Activated naive CD4-positive, alpha-beta T cell treated with anti-CD3 and anti-CD28 coated beads, Interleukin-2, amount 50 U/mL, for 72 hours (primary cell): ENCODE measurements around the gene PLGRKT. TPM values are rescaled to one million over a fixed set of nuclear protein-coding genes. Genes with fewer than 3 reads are reported as not detected.
"Not testable (repeated sequence)": the region's sequence is repeated elsewhere in the genome, so short reads cannot be mapped to it uniquely, and the experiment has no call there.

Source experiments
- ATAC-seq, 2 donors: fragments of 150-1000 bp; cut with Tn5 transposase; 2 replicates each; pipeline ENCODE4 v1.10.0; 2021; ENCODE audit warnings: mild to moderate bottlenecking in 2 of 2, moderate library complexity in 2 of 2
- DNase-seq, 2 donors: peaks; one replicate each; pipeline ENCODE4 v3.0.0; 2021 to 2022; ENCODE audit warnings: low spot score in 2 of 2
- H3K27ac Mint-ChIP-seq, 2 donors: one replicate each; pipeline ENCODE4 v1.8.0; 2022; ENCODE audit warnings: mild to moderate bottlenecking in 2 of 2, mixed read lengths in 2 of 2
- H3K36me3 Mint-ChIP-seq, 2 donors: one replicate each; pipeline ENCODE4 v1.8.0; 2022; ENCODE audit warnings: mixed read lengths in 2 of 2
- H3K9me3 Mint-ChIP-seq, 2 donors: one replicate each; pipeline ENCODE4 v1.8.0; 2022; ENCODE audit warnings: mixed read lengths in 2 of 2
- total RNA-seq, 2 donors: library from RNA; stranded (reverse); gene quantifications; one replicate each; pipeline ENCODE4 v1.2.3, GENCODE V29; 2022

PLGRKT gene, protein sequence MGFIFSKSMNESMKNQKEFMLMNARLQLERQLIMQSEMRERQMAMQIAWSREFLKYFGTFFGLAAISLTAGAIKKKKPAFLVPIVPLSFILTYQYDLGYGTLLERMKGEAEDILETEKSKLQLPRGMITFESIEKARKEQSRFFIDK
- 10 to 100 TPM; 30.3 to 48.5 TPM for total RNA-seq

DNA sequence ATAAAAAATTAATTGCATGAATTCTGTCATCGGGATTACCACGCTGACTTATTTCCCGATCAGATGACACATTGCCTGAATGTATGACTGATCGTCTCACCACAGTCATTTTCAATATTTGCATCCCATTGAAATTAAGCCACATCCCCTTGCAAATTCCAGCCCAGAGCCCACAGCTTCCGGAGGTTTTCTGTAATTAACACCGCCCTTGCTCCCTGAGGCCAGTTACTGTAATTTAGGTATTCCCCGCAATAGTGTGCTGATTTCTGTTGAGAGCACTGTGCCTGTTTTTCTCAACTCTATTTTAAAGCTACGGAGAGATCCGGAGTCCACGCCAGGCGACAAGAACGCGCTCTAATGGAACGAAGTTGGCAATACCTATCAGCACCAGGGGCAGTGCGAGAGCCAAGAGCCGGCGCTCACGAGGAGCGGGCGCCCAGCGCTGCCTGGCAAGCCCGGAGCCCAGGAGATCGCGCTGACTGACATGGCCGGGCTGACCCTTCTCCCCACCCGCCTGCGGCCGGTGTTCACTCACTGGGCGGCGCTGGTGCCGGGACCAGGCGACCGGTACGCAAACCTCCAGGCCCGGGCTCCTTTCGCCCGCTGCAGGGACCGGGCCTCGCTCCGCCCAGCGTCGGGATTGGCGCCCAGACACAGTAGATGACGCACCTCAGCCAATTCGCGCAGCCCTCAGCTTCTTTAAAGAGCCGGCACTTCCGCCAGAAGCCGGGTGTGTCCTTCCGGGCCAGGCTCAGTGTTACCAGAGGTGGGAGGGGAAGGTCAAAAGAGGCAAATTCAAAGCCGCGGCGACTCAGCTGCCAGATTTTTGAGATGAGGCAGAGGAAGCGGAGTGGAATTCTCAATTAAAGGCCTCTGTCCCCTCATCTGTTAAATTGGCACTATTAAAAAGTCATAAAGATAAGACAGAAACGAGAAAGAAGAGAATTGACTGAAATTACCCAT is at the start of gene PLGRKT:
PLGRKT (minus strand) TSS at position 672 of the 963 bp plus-strand sequence. CDS start 5,948 bp downstream, outside the sequence.
- H3K9me3 Mint-ChIP-seq: peaks cover 0 to 3% of the 10 kb centered on the region in 2 donors
- ATAC-seq (peak; percentile 86 to 93), DNase-seq (peak; percentile 87 to 93)
- peak within 1 kb of the TSS; percentile 98 to 99 for H3K27ac Mint-ChIP-seq
- H3K36me3 Mint-ChIP-seq: peaks cover 37 to 49% of the 10 kb centered on the region in 2 donors

- DNase-seq (no peak), ATAC-seq (no peak)
- H3K27ac Mint-ChIP-seq: no peak overlapping the region
- H3K9me3 Mint-ChIP-seq: no peaks in the 10 kb centered on the region
- H3K36me3 Mint-ChIP-seq: no peaks in the 10 kb centered on the region
Measured at GRCh38 chr9:5486988-5487387, 49.3 kb upstream of the PLGRKT start.

DNA sequence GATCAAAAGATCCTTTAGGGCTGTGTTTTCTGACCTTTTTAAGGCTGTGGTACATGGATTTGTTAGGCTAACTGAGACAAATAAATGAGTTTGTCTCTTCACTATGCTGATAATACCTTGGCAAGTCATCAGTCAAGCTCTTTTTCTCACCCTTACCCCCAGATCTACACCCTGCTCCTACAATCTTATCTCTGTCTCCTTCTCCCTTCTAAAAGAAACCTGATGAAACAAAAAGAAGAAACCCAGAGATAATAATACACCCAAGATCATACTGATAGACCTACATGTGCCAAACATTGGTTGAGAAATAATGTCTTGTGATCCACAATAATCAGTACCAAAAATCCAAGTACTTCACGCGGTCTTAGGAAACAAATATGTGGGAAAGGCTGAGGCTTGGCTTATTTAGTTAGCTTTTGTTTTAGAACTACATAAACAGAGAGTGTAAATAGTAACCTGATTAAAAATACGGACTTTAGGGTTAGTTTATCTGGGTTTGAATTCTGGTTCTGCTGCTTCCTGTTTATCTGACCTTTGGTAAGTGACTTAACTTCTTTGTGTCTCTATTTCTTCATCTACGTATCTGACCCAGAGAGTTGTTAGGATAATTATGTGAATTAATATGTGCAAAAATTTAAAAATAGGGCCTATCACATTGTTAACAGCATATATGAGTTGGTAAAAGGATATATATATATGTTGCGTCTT is 47.8 kb upstream of the PLGRKT start:
- Mint-ChIP-seq H3K36me3 (no peaks in the 10 kb centered on the region), H3K9me3 (no peaks in the 10 kb centered on the region), H3K27ac (no peak overlapping the region)
- DNase-seq: no peak
- no peak for ATAC-seq

DNA sequence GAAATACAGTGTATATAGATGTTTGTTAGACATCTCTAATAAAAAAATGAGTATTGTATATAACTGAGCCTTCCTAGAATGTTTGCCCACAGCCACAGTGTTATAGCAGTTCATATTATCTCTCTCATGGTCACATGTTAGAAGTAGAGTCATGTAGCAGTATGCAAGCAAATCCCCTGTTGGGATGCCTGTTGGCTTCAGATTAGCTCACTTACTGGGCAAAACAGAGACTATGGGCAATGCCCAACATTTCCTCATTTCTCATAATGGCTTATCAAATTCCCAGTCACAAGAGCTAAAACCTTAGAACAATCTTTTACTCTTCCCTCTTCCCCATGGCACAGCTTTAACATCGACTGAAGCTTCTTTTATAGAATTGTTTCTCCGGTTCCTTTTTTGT is 45.6 kb upstream of the PLGRKT start:
- Mint-ChIP-seq H3K9me3 (peaks cover 0 to 5% of the 10 kb centered on the region in 2 donors), H3K27ac (no peak overlapping the region), H3K36me3 (peaks cover 0 to 5% of the 10 kb centered on the region in 2 donors)
- DNase-seq (no peak), ATAC-seq (no peak)

DNA sequence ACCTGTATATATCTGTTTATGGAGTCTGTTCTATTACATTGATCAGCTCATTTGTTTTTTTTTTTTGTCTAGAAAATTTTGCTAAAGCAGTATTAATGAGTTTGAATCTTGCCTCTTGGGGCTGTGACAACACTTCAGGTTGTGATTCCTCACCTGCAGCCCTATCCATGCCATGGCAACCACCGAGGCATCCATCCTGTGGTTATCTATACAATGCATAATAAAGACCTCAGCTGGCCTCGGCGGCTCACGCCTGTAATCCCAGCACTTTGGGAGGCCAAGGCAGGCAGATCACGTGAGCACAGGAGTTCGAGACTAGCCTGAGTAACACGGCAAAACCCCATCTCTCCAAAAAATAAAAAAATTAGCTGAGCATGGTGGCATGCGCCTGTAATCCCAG is 44.5 kb upstream of the PLGRKT start:
- DNase-seq (no peak), ATAC-seq (no peak)
- H3K36me3 Mint-ChIP-seq: peaks cover 0 to 10% of the 10 kb centered on the region in 2 donors
- peaks cover 0 to 10% of the 10 kb centered on the region in 2 donors for H3K9me3 Mint-ChIP-seq
- no peak overlapping the region for H3K27ac Mint-ChIP-seq

DNA sequence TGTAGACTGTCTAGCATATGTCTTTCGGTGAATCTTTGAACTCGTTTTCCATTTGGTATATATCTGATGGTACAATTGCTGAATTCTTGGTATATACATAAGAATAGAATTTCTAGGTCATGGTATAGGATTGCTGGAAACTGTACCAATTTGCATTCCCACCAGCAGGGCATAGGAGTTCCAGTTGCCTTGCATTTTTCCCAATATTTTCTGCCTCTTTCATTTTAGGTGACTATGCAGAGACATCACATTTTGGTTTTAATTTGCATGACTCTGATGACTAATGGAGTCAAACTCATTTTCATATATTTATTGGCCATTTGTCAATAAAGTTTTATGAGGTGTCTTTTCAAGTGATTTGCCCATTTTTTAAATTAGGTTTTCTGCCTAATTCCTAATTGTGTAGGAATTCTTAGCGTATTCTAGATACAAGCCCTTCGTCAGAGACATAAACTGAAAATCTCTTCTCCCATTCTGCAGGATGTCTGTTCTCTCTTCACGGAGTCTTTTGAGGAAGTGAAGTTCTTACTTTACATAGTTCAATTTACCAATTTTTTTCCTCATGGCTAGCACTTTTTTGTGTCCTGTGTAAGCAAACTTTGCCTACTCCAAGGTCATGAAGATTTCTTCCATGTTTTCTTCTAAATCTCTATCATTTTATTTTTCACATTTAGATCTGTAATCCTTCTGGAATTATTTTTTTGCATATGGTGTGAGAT is 43.8 kb upstream of the PLGRKT start:
- no peak overlapping the region for H3K27ac Mint-ChIP-seq

GRCh38 chr9:5480919-5481318 is 43.2 kb upstream of the PLGRKT start:
- DNase-seq (no peak), ATAC-seq (no peak)
- Mint-ChIP-seq H3K36me3 (peaks cover 8 to 18% of the 10 kb centered on the region in 2 donors), H3K9me3 (peaks cover 5 to 16% of the 10 kb centered on the region in 2 donors), H3K27ac (no peak overlapping the region)

More for the DNA sequence above, 43.8 kb upstream of the PLGRKT start:
- peaks cover 1 to 11% of the 10 kb centered on the region in 2 donors for H3K9me3 Mint-ChIP-seq
- ATAC-seq (no peak), DNase-seq (no peak)
- H3K36me3 Mint-ChIP-seq: peaks cover 2 to 13% of the 10 kb centered on the region in 2 donors

DNA sequence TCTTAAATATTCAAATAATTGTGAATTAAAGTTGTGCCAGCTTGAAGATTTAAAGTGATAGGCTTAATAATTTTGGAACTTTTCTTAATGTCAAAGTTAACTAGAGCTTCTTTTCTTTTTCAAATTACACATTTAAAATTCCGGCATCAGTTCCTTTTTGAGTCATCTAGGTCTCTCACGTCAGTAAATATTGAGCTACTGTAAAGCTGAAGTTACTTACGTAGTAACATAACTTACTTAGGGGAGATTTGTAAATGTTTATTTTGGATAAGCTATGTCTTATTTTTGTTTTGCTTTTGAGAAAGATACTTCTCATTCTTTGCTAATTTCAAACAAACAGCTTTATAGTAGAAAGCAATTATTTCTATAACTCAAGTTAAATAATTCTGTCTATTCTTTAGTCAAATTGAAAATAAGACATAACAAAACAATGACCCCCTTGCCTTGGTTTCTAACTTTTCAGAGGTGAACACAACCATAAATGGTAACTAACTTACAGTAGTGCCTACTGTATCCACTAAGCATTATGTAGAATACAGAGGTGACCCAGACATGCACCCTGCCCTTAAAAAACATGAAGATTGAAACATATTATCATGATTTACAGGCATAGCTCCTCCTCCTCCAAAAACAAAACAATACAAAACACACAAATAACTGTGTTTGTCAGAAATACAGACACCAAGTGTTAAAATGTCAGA is 42.4 kb upstream of the PLGRKT start:
- peaks cover 13 to 26% of the 10 kb centered on the region in 2 donors for H3K36me3 Mint-ChIP-seq
- peaks cover 5 to 17% of the 10 kb centered on the region in 2 donors for H3K9me3 Mint-ChIP-seq
- H3K27ac Mint-ChIP-seq: no peak overlapping the region
- DNase-seq (no peak), ATAC-seq (peak in 1 of 2 donors; percentile 38)

DNA sequence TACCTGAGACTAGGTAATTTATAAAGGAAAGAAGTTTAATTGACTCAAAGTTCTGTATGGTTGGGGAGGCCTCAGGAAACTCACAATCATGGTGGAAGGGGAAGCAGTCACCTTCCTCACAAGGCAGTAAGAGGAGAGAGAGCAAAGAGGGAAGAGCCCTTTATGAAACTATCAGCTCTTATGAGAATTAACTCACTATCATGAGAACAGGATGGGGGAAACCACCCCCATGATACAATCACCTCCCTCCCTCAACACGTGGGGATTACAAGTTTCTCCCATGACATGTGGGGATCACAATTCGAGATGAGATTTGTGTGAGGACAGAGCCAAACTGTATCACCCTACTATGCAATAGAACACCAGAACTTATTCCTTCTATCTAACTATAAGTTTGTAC is 40.5 kb upstream of the PLGRKT start:
- ATAC-seq (peak; percentile 54 to 85), DNase-seq (no peak)
- Mint-ChIP-seq H3K36me3 (peaks cover 18 to 26% of the 10 kb centered on the region in 2 donors), H3K9me3 (peaks cover 5 to 23% of the 10 kb centered on the region in 2 donors), H3K27ac (no peak overlapping the region)

- DNase-seq, H3K27ac Mint-ChIP-seq, ATAC-seq: not testable (repeated sequence)
- peaks cover 5 to 23% of the 10 kb centered on the region in 2 donors for H3K9me3 Mint-ChIP-seq
- H3K36me3 Mint-ChIP-seq: peaks cover 18 to 33% of the 10 kb centered on the region in 2 donors
Measured at GRCh38 chr9:5475611-5476010, 37.9 kb upstream of the PLGRKT start.

DNA sequence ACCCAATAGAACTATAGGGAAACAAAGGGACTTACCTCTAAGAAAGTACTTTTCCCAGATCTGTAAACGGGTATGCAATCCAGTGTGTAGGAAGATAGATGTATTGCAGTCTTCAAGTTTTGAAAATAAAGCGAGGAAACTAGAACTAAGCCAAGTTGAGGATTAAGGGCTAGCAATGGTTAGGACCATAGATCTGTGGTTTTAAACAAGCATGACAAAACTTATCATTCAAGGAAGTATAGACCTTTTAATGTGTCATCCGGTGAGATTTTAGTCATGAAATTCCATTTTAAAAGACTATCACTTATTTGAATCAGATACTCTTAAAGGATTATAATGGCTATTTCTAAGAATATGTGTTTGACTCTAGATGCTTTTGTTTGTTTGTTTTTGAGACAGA is 33.1 kb upstream of the PLGRKT start:
- peaks cover 0 to 7% of the 10 kb centered on the region in 2 donors for H3K9me3 Mint-ChIP-seq
- no peak overlapping the region for H3K27ac Mint-ChIP-seq
- DNase-seq (no peak), ATAC-seq (peak; percentile 61 to 78)
- H3K36me3 Mint-ChIP-seq: peaks cover 39 to 53% of the 10 kb centered on the region in 2 donors

DNA sequence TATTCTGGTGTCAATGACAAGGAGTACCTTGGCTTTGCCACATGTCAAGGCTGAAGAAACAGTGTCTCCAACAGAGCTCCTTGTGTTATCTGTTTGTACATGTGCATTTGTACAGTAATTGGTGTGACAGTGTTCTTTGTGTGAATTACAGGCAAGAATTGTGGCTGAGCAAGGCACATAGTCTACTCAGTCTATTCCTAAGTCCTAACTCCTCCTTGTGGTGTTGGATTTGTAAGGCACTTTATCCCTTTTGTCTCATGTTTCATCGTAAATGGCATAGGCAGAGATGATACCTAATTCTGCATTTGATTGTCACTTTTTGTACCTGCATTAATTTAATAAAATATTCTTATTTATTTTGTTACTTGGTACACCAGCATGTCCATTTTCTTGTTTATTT is 32.4 kb upstream of the PLGRKT start:
- ATAC-seq: no peak
- Mint-ChIP-seq H3K9me3 (peaks cover 0 to 6% of the 10 kb centered on the region in 2 donors), H3K36me3 (peaks cover 42 to 53% of the 10 kb centered on the region in 2 donors), H3K27ac (no peak overlapping the region)
- no peak for DNase-seq

GRCh38 chr9:5468850-5469249 is 31.1 kb upstream of the PLGRKT start:
- DNase-seq (no peak), ATAC-seq (no peak)
- Mint-ChIP-seq H3K36me3 (peaks cover 48 to 65% of the 10 kb centered on the region in 2 donors), H3K9me3 (no peaks in the 10 kb centered on the region), H3K27ac (no peak overlapping the region)

- H3K36me3 Mint-ChIP-seq: peaks cover 62 to 83% of the 10 kb centered on the region in 2 donors
- peak overlapping the region; percentile 43 to 67 for H3K27ac Mint-ChIP-seq
- no peak for DNase-seq
- no peak for ATAC-seq
- no peaks in the 10 kb centered on the region for H3K9me3 Mint-ChIP-seq
Measured at GRCh38 chr9:5466766-5467165, 29.0 kb upstream of the PLGRKT start.

GRCh38 chr9:5466005-5466404 is 28.3 kb upstream of the PLGRKT start:
- H3K9me3 Mint-ChIP-seq: no peaks in the 10 kb centered on the region
- peaks cover 62 to 87% of the 10 kb centered on the region in 2 donors for H3K36me3 Mint-ChIP-seq
- DNase-seq (no peak), ATAC-seq (no peak)
- H3K27ac Mint-ChIP-seq: no peak overlapping the region
